PC-9 (cell line): ENCODE data around the gene SUSD3. TPM values are rescaled to one million over a fixed set of nuclear protein-coding genes. Genes with fewer than 3 reads are reported as not detected.

Experiments used
- BruUV-seq: library from RNA; stranded (reverse); fragments of 400-500 nt; replicated peaks from 2 replicates; lab custom pipeline; 2021; lab: Mats Ljungman, UMichigan
- CTCF ChIA-PET: fragments of 300-600 bp; sonication (Branson Sonifier 250); formaldehyde crosslinking; loops from one replicate; lab custom pipeline; 2022; ENCODE audit warnings: antibody characterized with exemption; lab: Charles Lee
- POLR2A ChIA-PET: fragments of 300-600 bp; sonication (Branson Sonifier 250); formaldehyde crosslinking; loops from one replicate; lab custom pipeline; 2022; ENCODE audit warnings: antibody characterized with exemption; ENCODE audit not compliant: unreplicated experiment; lab: Charles Lee
- DNase-seq, 2 experiments: peaks; one replicate each; pipeline versions ENCODE4 v3.0.0 to v3.0.0-alpha.2; 2015 to 2022; ENCODE audit warnings: mixed read lengths in 1 of 2
- H2AFZ ChIP-seq: fragments of 200-600 bp; sonication (generic); 2 replicates; pipeline ENCODE4 v1.8.1; 2017; ENCODE audit warnings: antibody characterized with exemption
- H3F3A ChIP-seq: fragments of 200-600 bp; sonication (generic); 2 replicates; pipeline ENCODE4 v1.8.1; 2017; ENCODE audit warnings: antibody characterized with exemption, mild to moderate bottlenecking, low read depth; ENCODE audit not compliant: insufficient read depth
- H3K27ac ChIP-seq: fragments of 200-600 bp; sonication (generic); 2 replicates; pipeline ENCODE4 v1.6.1; 2016; ENCODE audit warnings: mixed run types
- H3K27me3 ChIP-seq: fragments of 200-600 bp; sonication (generic); 2 replicates; pipeline ENCODE4 v1.6.1; 2016; ENCODE audit warnings: low read depth, mixed run types; ENCODE audit not compliant: insufficient read depth
- H3K36me3 ChIP-seq: fragments of 200-600 bp; sonication (generic); 2 replicates; pipeline ENCODE4 v1.6.1; 2016; ENCODE audit warnings: low read depth, mixed run types
- H3K4me1 ChIP-seq: fragments of 200-600 bp; sonication (generic); replicated peaks from 2 replicates; pipeline ENCODE4 v1.6.1; 2016; ENCODE audit warnings: mixed run types; ENCODE audit not compliant: insufficient read depth
- H3K4me2 ChIP-seq: fragments of 200-600 bp; sonication (generic); 2 replicates; pipeline ENCODE4 v1.6.1; 2017; ENCODE audit warnings: mixed run types
- H3K4me3 ChIP-seq: fragments of 200-600 bp; sonication (generic); 2 replicates; pipeline ENCODE4 v1.6.1; 2016; ENCODE audit warnings: mixed run types
- H3K79me2 ChIP-seq: fragments of 200-600 bp; sonication (generic); 2 replicates; pipeline ENCODE4 v1.6.1; 2017; ENCODE audit warnings: low read depth, mixed run types
- H3K9me2 ChIP-seq: fragments of 200-600 bp; sonication (generic); 2 replicates; pipeline ENCODE4 v1.8.1; 2017; ENCODE audit warnings: mild to moderate bottlenecking; ENCODE audit not compliant: insufficient read depth
- H3K9me3 ChIP-seq: fragments of 200-600 bp; sonication (generic); 2 replicates; pipeline ENCODE4 v1.8.1; 2016; ENCODE audit warnings: low read depth; ENCODE audit not compliant: insufficient read depth
- H4K20me1 ChIP-seq: fragments of 200-600 bp; sonication (generic); 2 replicates; pipeline ENCODE4 v1.8.1; 2017; ENCODE audit not compliant: insufficient read depth
- EZH2 ChIP-seq: fragments of 200-600 bp; sonication (generic); IDR thresholded peaks from 2 replicates; pipeline ENCODE4 v1.8.0; 2017; ENCODE audit warnings: antibody characterized with exemption, low read depth
- intact Hi-C: fragments of 100-400 bp; cut with micrococcal nuclease; formaldehyde crosslinking; loops from one replicate; pipeline ENCODE4 v1.10.0; 2022; ENCODE audit not compliant: unreplicated experiment
- total RNA-seq: library from RNA; stranded (reverse); gene quantifications from 2 replicates; pipeline ENCODE4 v1.2.3, GENCODE V29; 2021
- TF ChIP-seq, protein P1 (sequence below): fragments of 200-600 bp; sonication (generic); conservative IDR thresholded peaks from 2 replicates; pipeline ENCODE4 v1.6.1; 2017; ENCODE audit warnings: mixed run types, antibody characterized with exemption, mild to moderate bottlenecking, moderate library complexity

The SUSD3 gene
- total RNA-seq, 1 experiment from 2014 or later: 8.4 TPM

DNA sequence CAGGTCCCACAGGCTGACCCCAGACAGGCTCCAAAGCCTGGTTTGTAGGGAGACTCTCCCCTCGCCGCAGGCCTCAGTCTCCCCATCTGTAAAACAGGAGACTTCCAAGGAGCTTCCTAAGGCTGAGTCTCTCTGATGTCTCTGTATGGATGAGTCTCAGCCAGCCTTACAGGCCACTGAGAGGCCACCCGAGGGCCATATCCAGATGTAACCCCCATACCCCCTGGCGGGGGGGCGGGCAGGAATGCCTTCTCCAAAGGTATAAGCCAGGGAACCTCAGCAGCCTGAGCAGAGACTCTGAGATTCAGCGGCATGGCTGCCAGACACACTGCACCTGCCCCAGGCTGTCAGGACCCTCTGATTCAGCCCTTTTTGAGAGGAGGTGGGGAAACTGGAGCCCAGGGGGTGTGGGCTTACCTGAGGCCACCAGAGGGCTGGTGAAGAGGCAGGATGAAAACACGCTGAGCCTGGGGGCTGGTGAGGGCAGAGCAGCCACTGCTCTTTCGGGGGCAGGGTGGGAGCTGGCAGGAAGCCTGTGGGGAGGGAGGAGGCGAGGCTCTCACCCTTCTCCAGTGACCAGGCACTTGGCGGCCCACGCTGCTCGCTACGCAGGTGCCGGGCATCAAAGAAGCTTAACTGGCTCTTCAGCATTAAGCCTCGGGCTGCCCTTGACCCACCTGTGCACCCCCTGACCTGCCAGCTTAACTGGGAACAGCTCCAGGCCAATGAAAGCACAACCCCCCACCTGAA lies 5.5 kb upstream of the SUSD3 start:
- Histone ChIP-seq H3K9me2 (no peaks in the 10 kb centered on the region), H4K20me1 (no peaks in the 10 kb centered on the region), H3K27ac (no peak overlapping the region), H3K4me1 (peaks cover 3% of the 10 kb centered on the region), H3K27me3 (no peaks in the 10 kb centered on the region), H3F3A (0 out of 2 replicates have a peak, but pooled peaks cover 5% of the 10 kb centered on the region), H3K9me3 (no peaks in the 10 kb centered on the region), H3K79me2 (no peaks in the 10 kb centered on the region), H3K36me3 (no peaks in the 10 kb centered on the region), H3K4me3 (no peak overlapping the region), H3K4me2 (no peak overlapping the region), H2AFZ (no peak overlapping the region)
- CTCF ChIA-PET: interaction anchor here (0.7 kb wide), 1 partner anchor 627 kb away, joined by 4 read pairs; no protein-coding TSS in a partner anchor
- BruUV-seq: no TSS peak
- POLR2A ChIA-PET: no interaction called here
- intact Hi-C loops: no loop called here
- no peak for DNase-seq
- TF ChIP-seq, protein P1, sequence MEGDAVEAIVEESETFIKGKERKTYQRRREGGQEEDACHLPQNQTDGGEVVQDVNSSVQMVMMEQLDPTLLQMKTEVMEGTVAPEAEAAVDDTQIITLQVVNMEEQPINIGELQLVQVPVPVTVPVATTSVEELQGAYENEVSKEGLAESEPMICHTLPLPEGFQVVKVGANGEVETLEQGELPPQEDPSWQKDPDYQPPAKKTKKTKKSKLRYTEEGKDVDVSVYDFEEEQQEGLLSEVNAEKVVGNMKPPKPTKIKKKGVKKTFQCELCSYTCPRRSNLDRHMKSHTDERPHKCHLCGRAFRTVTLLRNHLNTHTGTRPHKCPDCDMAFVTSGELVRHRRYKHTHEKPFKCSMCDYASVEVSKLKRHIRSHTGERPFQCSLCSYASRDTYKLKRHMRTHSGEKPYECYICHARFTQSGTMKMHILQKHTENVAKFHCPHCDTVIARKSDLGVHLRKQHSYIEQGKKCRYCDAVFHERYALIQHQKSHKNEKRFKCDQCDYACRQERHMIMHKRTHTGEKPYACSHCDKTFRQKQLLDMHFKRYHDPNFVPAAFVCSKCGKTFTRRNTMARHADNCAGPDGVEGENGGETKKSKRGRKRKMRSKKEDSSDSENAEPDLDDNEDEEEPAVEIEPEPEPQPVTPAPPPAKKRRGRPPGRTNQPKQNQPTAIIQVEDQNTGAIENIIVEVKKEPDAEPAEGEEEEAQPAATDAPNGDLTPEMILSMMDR: 0 out of 2 replicates have a peak, but pooled peaks have one; percentile 18
- no peak for TF ChIP-seq EZH2

DNA sequence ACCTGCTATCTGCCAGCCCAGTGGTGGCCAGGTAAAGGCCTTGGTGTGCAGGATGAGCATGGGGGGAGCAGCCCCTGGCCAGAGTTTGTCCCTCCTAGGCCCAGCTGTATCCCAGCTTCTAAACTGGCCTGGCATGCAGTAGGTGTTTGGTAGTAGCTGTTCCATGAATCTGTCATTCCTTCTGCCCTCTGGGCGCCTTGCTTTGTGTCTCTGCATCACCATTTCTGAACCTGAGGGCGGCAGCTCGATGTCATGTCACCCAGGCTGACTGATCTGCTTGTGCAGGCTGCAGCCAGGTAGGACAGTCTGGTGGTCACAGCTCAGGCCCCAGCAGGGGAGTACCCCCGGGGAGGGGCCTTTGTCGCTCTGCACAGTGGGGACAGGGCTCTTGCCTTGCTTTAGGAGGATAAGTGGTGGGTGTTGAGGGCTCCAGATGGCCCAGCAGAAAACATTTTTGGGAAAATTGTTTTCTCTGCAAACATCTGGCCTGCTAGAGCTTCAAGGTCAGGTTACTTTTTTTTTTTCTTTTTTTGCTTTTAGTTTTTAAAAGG lies 4.6 kb upstream of the SUSD3 start:
- Histone ChIP-seq H3F3A (0 out of 2 replicates have a peak, but pooled peaks cover 5% of the 10 kb centered on the region), H3K9me3 (no peaks in the 10 kb centered on the region), H4K20me1 (no peaks in the 10 kb centered on the region), H3K4me2 (no peak overlapping the region), H3K9me2 (no peaks in the 10 kb centered on the region), H3K4me3 (no peak overlapping the region), H3K4me1 (peaks cover 7% of the 10 kb centered on the region), H3K79me2 (no peaks in the 10 kb centered on the region), H2AFZ (no peak overlapping the region), H3K36me3 (no peaks in the 10 kb centered on the region), H3K27ac (no peak overlapping the region), H3K27me3 (no peaks in the 10 kb centered on the region)
- intact Hi-C loops: no loop called here
- no peak for DNase-seq
- ChIA-PET CTCF (interaction anchor here (0.7 kb wide), 1 partner anchor 628 kb away, joined by 4 read pairs; no protein-coding TSS in a partner anchor), POLR2A (no interaction called here)
- no TSS peak for BruUV-seq
- TF ChIP-seq EZH2: no peak
- TF ChIP-seq, protein P1: no peak

DNA sequence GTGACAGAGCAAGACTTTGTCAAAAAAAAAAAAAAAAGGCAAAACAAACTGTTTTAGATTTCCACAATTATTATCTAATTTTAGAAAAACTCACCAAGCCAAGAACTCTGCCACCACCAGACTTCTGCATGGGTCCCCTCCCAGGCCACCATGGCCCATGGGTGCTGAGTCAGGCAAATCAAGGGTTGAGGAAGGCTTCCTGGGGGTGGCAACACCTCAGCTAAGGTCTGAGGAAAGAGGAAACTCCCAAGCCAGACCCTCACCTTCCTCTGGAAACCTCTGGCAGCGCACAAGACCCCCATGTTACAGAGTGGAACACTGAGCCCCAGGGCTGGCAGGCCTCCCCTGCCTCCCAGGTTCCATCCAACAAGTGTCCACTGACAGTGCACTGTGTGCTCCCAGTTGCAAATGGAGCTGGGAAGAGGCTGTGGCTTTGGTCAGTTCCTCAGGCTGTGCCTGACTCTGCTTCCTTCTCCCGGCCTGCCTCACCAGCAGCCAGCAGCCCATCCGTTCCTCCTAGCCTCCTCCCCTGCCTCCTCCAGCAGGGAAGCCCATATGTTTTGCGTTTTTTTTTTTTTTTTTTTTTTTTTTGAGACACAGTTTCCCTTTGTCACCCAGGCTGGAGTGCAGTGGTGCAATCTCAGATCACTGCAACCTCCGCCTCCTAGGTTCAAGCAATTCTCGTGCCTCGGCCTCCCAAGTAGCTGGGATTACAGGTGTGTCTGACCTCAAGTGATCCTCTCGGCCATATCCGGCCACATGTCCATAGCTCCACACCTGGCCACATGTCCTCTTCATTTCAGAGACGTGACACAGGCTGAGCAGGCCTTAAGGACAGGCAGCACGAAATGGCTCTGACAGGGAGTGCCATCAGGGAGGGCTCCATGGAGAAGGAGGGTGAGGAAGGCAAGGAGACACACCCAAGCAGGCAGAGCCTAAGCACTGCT lies 3.5 kb upstream of the SUSD3 start:
- POLR2A ChIA-PET: interaction anchor here (0.6 kb wide), 1 partner anchor 26 kb away, joined by 3 read pairs; no protein-coding TSS in a partner anchor
- no peak overlapping the region for H3K27ac ChIP-seq

More for the DNA sequence above, 3.5 kb upstream of the SUSD3 start:
- Histone ChIP-seq H3K36me3 (no peaks in the 10 kb centered on the region), H3K79me2 (no peaks in the 10 kb centered on the region), H3K4me2 (no peak overlapping the region), H3F3A (peaks cover 5% of the 10 kb centered on the region; the same call in 1 of the 2 replicates), H3K9me2 (no peaks in the 10 kb centered on the region), H4K20me1 (no peaks in the 10 kb centered on the region), H3K27me3 (no peaks in the 10 kb centered on the region), H3K4me1 (peaks cover 7% of the 10 kb centered on the region), H2AFZ (no peak overlapping the region), H3K9me3 (no peaks in the 10 kb centered on the region), H3K4me3 (no peak overlapping the region)
- CTCF ChIA-PET: interaction anchor here (0.7 kb wide), 1 partner anchor 100 kb away, joined by 7 read pairs; no protein-coding TSS in a partner anchor
- no peak for DNase-seq
- intact Hi-C loops: no loop called here
- no TSS peak for BruUV-seq
- no peak for TF ChIP-seq EZH2
- TF ChIP-seq, protein P1: no peak
